ENCODE results near the gene CYB5R3.
"Not testable (repeated sequence)": the region's sequence is repeated elsewhere in the genome, so short reads cannot be mapped to it uniquely, and the experiment has no call there.

CYB5R3 gene

DNA sequence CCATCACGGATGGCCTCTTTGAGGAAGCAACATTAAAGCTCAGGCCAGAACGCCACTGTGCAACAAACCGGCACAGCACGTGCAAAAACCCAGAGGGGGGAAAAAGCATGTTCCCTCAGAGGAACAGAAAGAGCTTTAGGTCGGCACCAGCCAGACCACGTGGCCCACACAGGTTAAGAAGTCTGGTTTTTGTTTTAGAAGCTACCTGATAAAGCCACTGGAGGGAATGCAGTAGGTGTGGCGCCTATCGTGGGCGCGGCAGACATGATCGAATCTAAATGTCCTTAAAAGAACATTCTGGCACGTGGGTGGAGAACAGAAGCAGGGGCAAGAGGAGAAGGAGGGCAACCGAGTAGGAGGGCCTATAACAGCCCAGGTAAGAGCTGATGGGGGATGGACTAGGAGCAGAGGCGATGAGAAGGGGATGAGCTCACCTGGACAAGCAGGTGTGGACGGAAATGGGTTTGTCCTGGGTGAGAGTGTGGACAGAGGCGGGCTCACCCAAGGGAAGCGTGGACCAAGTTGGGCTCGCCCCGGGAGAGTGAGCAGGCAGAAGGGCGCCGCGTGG is 67.9 kb downstream of the CYB5R3 start:
- H3K4me3 ChIP-seq (ENCODE audit: low read length), result peak overlapping the region; percentile 69
- DNase-seq (ENCODE audit: low read depth, low spot score), result not testable (repeated sequence)

DNA sequence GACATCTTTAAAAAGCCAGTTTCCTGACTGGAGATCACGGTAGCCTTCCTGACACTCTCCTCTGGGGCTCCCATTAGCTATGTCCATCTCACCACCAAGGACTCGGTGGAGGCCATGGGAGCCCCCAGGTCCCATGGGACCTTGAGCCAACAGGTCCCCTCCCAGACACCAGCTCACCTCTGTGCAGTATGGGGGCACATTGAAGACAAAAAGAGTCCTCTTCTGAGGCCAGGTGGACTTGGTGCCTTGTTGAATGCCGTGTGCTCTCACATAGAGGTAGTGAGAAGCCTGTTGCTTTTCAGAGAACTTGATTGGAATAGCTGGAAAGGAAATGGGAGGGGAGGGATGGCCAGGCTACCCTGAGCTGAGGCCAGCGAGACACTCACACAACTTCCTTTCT is 69.2 kb downstream of the CYB5R3 start:
- not testable (repeated sequence) for H3K4me3 ChIP-seq (ENCODE audit: low read length); DNase-seq (ENCODE audit: low read depth, low spot score)

DNA sequence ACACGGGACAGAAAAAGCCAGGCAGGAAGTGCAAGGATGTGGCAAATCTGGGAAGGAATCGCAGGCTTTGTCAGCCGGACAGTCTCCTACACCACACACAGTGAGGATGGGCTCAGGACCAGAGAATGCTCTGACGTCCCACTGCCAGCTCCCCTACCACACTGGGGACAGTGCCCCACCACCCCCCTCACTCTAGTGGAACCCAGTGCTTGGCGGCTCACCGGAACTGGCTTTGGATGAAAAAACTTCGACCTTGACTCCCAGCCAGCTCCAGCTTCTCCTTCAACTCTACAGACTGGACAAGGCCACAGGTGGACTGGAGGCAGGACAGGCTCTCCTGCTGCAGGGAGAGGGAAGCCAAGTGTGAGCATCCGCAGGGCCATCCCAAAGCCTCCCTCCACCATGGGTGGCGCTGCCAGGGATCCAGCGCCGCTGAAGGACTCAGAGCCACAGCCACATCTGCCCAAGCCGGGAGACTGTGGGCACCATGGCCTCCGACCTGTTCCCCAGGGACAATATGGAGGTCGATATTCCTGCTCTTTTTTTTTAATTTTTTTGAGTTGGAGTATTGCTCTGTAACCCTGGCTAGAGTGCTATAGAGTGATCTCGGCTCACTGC is 71.5 kb downstream of the CYB5R3 start:
- H3K4me3 ChIP-seq (ENCODE audit: low read length), result no peak overlapping the region
- no peak for DNase-seq (ENCODE audit: low read depth, low spot score)

- H3K4me3 ChIP-seq (ENCODE audit: low read length); DNase-seq (ENCODE audit: low read depth, low spot score): not testable (repeated sequence)
Observed at GRCh38 chr22:42577141-42577540, 72.1 kb downstream of the CYB5R3 start.

DNA sequence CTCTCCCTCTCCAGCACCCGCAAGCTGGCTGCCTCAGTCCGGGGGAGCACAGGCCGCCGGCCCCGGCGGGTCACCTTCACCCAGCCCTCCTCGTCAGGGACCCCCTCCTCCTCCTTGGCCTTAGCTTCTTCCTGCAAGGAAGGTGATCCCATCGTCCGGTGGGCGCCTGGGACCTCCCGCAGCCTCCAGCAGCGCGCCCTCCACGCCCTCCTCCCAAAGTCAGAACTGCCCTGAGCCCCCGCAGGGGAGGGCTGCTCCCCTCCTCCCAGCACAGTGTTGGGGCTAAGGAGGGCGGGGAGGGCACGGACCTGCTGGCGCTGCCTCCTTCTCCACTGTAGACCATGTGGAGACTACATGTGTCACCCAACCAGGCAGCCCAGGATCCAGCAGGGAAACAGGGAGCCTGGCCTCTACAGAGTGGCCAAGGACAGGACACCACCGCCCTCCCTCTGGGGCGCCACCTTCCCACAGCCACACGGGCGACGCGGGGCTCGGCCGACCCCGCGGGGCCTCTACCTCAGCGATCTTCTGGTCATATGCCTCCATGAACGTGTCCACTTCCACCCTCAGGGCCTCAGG is 73.1 kb downstream of the CYB5R3 start:
- H3K4me3 ChIP-seq (ENCODE audit: low read length); DNase-seq (ENCODE audit: low read depth, low spot score): not testable (repeated sequence)

DNA sequence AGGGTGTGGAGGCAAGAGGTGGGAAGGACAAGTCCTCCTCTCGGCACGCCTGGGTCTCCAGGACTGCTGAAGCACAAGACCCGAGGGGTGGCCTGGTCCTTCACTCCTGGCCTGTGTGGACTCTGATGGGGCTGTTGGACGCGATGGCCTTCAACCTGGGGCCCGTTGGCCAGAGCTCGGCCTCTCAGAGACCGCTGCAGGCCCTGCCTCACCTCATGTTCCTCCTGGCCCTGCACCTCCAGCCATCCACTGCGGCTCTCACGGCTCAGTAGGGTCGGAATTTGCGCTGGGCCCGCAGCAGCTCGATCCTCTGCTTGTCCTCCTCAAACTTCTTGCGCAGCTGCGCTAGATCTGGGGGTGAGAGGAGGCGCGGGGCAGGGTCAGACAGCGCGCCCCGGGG is 74.7 kb downstream of the CYB5R3 start:
- not testable (repeated sequence) for H3K4me3 ChIP-seq (ENCODE audit: low read length); DNase-seq (ENCODE audit: low read depth, low spot score)

- H3K4me3 ChIP-seq (ENCODE audit: low read length); DNase-seq (ENCODE audit: low read depth, low spot score): not testable (repeated sequence)
Observed at GRCh38 chr22:42574046-42574445, 75.1 kb downstream of the CYB5R3 start.

- not testable (repeated sequence) for H3K4me3 ChIP-seq (ENCODE audit: low read length)
Observed at GRCh38 chr22:42571068-42571467, 78.1 kb downstream of the CYB5R3 start.

GRCh38 chr22:42570580-42570979 is 78.6 kb downstream of the CYB5R3 start:
- DNase-seq (ENCODE audit: low read depth, low spot score); H3K4me3 ChIP-seq (ENCODE audit: low read length): not testable (repeated sequence)

More at GRCh38 chr22:42571068-42571467, 78.1 kb downstream of the CYB5R3 start:
- not testable (repeated sequence) for DNase-seq (ENCODE audit: low read depth, low spot score)

DNA sequence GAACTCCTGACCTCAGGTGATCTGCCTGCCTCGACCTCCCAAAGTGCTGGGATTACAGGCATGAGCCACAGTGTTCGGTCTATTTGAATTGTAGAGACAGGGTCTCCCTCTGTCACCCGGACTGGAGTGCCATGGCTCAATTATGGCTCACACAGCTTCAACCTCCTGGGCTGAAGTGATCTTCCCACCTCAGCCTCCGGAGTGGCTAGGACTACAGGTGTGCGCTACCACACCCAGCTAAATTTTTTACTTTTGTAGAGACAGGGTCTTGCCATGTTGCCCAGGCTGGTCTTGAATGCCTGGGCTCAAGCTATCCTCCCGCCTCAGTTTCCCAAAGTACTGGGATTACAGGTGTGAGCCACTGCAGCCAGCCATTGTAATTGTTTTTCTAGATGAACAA is 81.2 kb downstream of the CYB5R3 start:
- not testable (repeated sequence) for H3K4me3 ChIP-seq (ENCODE audit: low read length); DNase-seq (ENCODE audit: low read depth, low spot score)
